ENCODE measurements around the gene C2orf74.
"Not testable (repeated sequence)": the region's sequence is repeated elsewhere in the genome, so short reads cannot be mapped to it uniquely, and the experiment has no call there.

Gene C2orf74

DNA sequence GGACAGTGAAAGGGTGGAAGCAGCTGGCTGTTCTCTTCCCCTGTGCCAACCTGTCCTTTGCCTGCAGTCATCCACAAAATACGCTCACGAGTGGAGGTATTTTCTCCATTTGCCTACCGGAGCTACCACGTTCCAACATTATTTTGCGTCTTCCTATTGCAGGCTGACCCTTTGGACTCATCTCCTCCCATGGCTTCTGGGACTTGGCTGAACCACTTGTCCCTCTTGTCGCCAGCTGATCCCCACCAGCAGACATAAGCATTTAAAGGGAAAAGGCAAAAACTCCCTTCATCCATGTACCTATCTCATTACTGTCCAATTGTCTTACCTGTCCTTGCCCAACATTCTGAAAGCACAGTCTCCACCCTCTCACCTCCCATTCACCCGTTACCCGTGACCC lies 13.0 kb downstream of the C2orf74 start:
- DNase-seq = no peak

DNA sequence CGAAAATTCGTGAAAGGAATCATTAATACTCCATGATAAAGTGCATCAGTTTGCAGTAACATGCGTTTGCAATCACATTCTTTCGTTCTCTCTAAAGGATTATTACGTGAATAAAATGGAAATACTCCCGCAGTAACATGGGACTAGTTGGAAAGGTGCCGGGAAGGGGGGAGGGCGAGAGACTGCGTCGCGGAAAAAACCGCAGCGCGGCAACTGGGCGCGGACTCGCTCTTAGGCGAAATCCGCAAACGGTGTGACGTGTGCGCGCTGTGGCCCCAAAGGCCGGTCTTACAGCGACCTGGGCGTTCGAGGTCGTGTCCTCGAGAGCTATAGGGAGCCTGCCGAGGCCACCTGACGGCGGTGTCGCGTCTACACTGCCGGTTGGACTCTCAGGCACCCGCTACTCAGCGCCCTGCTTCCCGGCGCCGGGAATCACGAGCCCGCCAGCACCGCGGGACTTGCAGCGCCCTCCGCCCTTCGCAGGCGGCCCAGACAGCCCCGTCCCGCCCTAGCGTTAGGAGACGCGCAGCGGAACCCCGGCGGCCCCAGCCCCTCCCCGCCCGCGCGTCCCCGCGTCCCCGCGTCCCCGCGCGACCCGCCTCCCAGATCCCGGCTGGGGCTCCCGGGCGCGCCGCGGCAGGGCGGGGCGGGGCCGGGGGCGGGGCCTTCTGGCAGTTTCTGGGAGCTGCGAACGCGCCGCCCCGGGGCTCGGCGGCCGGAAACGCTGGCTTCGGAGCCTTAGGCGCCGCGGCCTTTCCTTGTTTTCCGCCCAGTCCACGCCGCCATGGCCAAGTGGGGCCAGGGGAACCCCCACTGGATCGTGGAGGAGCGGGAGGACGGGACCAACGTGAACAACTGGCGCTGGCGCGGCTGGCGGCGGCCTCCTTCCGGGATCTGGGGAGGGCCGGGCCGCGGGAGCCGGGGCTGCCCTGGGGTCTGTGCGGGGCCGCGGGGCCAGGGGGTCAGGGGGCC lies 15.1 kb downstream of the C2orf74 start:
- DNase-seq = peak; percentile 97 to 99 (median 98)

- peak; percentile 59 to 68 (median 66) for DNase-seq
Measured at GRCh38 chr2:61177727-61178549, 15.9 kb downstream of the C2orf74 start.

DNA sequence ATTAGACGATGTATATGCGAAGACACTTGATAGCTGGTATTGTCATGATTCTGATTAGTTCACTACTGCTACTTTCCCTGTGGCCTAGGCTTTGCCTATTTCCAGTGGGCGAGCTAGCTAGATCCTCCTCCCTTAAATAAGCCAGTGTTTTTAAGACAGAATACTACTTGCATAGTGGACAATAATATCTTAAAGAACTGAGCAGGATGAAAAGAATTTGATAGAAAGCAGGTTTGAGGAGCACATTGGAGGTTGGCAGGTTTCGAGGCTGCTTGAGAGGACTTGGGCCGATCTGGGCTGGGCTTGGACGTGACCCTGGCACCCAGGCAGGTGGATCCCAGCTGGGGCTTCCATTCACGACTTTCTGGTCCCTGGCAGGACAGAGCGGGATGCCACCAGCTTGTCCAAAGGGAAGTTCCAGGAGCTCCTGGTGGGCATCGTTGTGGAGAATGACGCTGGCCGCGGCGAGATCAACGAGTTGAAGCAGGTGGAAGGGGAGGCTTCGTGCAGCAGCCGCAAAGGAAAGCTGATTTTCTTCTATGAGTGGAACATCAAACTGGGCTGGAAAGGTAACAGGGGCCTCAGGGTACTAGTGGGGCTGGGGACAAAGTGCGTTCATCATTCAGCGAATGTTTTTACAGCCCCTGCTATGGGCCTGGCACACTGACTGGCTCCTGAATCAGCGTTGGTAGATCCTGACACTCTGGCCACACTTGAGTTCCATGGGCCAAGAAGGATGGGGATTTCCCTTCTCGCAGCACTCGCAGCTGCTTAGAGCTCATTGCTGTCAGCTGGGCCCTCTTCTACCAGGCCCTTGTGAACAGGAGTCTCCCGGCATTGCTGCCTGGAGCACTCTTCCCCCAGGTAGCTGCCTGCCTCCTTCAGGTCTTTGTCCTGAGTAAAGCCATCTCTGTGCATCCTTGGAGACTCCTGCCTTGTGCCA lies 16.9 kb downstream of the C2orf74 start:
- DNase-seq = no peak

- DNase-seq = no peak
Measured at GRCh38 chr2:61179701-61180639, 18.0 kb downstream of the C2orf74 start.

GRCh38 chr2:61180686-61181085 lies 18.7 kb downstream of the C2orf74 start:
- no peak for DNase-seq

DNA sequence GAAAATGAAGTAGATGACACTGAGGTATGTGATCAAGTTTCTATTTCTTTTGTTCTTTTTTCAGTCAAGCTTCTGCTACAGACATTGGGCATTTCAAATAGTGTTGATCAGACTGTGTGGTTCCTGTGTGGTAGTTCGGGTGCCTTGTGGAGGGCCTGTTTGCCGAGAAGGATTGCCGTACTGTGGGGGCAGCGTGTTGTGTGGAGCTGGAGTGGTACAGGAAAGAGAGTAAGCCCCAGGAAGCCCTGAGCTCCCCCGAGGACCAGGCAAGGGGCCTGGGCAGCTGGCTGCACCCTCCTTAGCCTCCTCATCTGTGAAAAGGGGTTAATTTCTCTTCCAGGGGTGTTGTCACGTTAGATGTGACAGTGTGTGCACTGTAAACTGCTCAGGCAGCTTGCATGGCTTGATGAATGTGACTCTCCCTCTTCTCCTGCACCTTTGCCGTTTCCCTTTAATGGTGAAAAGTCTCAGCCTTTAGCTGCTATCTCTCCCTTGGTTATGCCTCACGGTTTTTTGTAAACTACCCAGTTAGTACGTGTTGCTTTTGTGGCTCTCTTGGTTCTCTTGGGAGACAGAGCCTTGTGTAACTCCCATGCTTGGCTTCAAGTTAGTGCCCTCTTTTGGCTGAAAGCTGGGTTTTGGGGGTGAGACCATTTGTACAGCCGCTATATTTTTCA lies 19.5 kb downstream of the C2orf74 start:
- DNase-seq = no peak

GRCh38 chr2:61182059-61182383 lies 20.0 kb downstream of the C2orf74 start:
- DNase-seq = no peak

DNA sequence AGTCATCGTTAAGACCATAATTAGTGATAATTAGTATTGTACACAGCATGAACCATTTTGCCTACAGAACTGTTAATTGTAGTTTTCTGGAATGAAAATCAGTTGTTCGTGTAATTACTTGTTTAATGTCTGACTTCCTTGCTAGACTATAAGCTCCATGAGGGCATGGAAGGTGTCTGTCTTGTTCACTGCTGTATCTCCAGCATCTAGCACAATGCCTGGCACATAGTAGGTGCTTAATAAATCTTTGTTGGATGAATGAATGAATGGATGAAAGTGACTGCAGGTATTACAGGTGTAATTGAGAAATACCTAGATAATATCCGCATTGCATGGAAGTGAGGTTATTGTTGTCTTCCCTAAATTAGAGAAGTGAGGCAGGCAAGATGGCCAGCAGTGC lies 21.8 kb downstream of the C2orf74 start:
- DNase-seq = no peak

- no peak for DNase-seq
Measured at GRCh38 chr2:61184263-61184662, 22.3 kb downstream of the C2orf74 start.

- no peak for DNase-seq
Measured at GRCh38 chr2:61185231-61185728, 23.3 kb downstream of the C2orf74 start.

DNA sequence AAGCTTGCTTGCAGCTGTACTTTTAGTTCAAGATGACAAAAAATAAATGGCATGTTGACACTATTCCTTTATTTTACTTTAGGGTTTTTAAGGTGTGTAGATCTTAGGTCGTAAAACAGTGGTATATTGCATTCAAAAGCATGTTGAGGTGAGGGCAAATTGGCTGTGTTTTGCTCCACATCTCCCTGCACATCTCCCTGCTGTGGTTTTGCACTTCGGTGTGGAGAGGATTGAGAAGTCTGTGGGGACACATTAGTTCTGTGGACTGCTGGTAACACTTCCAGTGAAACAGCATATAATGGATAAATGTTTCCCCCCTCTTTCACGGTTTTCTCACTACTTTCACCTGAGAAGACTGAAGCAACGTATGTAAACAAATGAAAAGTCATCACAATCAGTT lies 25.1 kb downstream of the C2orf74 start:
- no peak for DNase-seq

DNA sequence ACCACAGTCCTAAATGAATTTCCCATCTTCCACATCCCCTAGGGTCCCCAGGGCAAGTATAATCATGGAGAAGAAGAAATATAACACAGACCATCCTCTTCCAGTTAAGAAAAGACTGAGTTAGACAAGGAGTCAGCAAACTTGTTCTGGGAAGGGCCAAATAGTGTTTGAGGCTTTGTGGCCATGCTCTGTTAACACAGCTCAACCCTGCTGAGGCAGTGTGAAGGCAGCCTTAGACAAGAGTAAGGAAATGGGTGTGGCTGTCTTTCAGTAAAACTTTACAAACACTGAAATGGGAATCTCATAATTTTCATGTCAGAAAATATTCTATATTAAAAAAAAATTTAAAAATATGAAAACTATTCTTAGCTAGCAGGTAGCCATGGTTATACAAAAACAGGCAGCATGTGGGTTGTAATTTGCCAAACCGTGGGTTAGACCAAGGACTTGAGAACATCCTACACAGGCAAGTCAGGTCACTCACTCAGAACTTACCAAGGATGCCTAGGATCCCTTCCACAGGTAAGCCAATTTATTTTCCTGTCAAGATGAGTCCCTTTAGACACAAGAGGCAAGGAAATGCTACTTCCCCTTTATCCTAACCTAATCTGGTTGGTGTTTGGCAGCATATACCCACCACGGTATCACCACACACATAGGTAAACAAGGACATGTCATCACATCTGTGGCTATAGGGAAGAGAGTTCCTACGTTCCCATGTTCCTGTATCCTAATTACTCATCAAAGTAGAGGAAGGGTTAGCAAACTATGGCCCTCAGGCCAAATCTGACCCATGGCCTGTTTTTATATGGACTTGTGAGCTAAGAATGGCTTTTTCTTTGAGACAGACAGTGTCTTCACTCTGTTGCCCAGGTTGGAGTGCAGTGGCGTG lies 31.9 kb downstream of the C2orf74 start:
- DNase-seq = no peak

DNA sequence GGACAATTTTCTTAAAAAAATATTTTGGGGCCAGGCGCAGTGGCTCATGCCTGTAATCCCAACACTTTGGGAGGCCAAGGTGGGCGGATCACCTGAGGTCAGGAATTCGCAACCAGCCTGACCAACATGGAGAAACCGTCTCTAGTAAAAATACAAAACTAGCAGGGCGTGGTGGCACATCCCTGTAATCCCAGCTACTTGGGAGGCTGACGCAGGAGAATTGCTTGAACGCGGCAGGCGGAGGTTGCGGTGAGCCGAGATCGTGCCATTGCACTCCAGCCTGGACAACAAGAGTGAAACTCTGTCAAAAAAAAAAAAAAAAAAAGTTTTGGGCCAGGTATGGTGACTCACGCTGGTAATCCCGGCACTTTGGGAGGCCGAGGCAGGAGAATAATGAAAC lies 32.7 kb downstream of the C2orf74 start:
- DNase-seq = not testable (repeated sequence)

DNA sequence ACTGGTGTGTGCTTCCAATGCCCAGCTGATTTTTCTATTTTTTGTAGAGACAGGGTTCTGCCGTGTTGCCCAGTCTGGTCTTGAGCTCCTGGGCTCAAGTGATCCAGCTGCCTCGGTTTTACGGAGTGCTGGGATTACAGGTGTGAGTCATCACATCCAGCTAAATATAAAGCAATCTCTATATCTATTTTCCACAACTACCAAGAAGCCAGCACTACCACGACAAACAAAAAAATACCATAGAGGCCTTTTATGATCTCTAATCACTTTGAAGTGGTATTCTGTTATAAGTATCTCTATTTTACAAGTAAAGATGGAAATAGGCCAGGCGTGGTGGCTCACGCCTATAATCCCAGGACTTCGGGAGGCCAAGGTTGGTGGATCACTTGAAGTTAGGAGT lies 34.7 kb downstream of the C2orf74 start:
- no peak for DNase-seq

GRCh38 chr2:61205132-61205531 lies 43.1 kb downstream of the C2orf74 start:
- DNase-seq = no peak

- DNase-seq = peak in 2 of 4 experiments; percentile 25 to 26
Measured at GRCh38 chr2:61210332-61210981, 48.5 kb downstream of the C2orf74 start.

- no peak for DNase-seq
Measured at GRCh38 chr2:61214171-61214570, 52.2 kb downstream of the C2orf74 start.
